Stimulated activated CD8-positive, alpha-beta memory T cell treated with anti-CD3 and anti-CD28 coated beads, Interleukin-4, amount 100 ng/mL, for 48 hours (primary cell): ENCODE measurements around the gene BRAF.
"Not testable (repeated sequence)": the region's sequence is repeated elsewhere in the genome, so short reads cannot be mapped to it uniquely, and the experiment has no call there.

Experiments used
- DNase-seq: peaks from one replicate; pipeline ENCODE4 v3.0.0-alpha.2; 2020

Gene BRAF

GRCh38 chr7:140917258-140917657 lies 7.5 kb downstream of the BRAF start:
- no peak for DNase-seq

- no peak for DNase-seq
These were observed 8.7 kb downstream of the BRAF start for GRCh38 chr7:140915935-140916555.

- DNase-seq = no peak
These were observed 10.6 kb downstream of the BRAF start for GRCh38 chr7:140914083-140914482.

- not testable (repeated sequence) for DNase-seq
These were observed 11.2 kb downstream of the BRAF start for GRCh38 chr7:140913596-140913928.

GRCh38 chr7:140911746-140912145 lies 13.0 kb downstream of the BRAF start:
- no peak for DNase-seq

- DNase-seq = no peak
These were observed 15.1 kb downstream of the BRAF start for GRCh38 chr7:140909476-140910161.

- no peak for DNase-seq
These were observed 16.4 kb downstream of the BRAF start for GRCh38 chr7:140908361-140908760.

- DNase-seq = no peak
These were observed 20.8 kb downstream of the BRAF start for GRCh38 chr7:140903741-140904480.

GRCh38 chr7:140902303-140902953 lies 22.3 kb downstream of the BRAF start:
- DNase-seq = no peak

GRCh38 chr7:140901941-140902302 lies 22.8 kb downstream of the BRAF start:
- DNase-seq = no peak

GRCh38 chr7:140899883-140900282 lies 24.8 kb downstream of the BRAF start:
- no peak for DNase-seq

- DNase-seq = no peak
These were observed 25.8 kb downstream of the BRAF start for GRCh38 chr7:140898786-140899536.

GRCh38 chr7:140896996-140897395 lies 27.7 kb downstream of the BRAF start:
- no peak for DNase-seq

GRCh38 chr7:140889645-140890044 lies 35.1 kb downstream of the BRAF start:
- DNase-seq = no peak

- DNase-seq = no peak
These were observed 35.6 kb downstream of the BRAF start for GRCh38 chr7:140889150-140889549.

GRCh38 chr7:140888087-140888486 lies 36.6 kb downstream of the BRAF start:
- DNase-seq = no peak

- DNase-seq = no peak
These were observed 38.9 kb downstream of the BRAF start for GRCh38 chr7:140885735-140886334.

- DNase-seq = no peak
These were observed 41.4 kb downstream of the BRAF start for GRCh38 chr7:140883378-140883777.

- not testable (repeated sequence) for DNase-seq
These were observed 41.9 kb downstream of the BRAF start for GRCh38 chr7:140882834-140883233.

GRCh38 chr7:140881507-140882228 lies 43.1 kb downstream of the BRAF start:
- DNase-seq = no peak

GRCh38 chr7:140877249-140877524 lies 47.5 kb downstream of the BRAF start:
- DNase-seq = no peak
